ENCODE data around the gene BTBD9. TPM values are rescaled to one million over a fixed set of nuclear protein-coding genes. Genes with fewer than 3 reads are reported as not detected.

BTBD9 gene
- total RNA-seq, 1 experiment from 2014 or later: 8.9 TPM

DNA sequence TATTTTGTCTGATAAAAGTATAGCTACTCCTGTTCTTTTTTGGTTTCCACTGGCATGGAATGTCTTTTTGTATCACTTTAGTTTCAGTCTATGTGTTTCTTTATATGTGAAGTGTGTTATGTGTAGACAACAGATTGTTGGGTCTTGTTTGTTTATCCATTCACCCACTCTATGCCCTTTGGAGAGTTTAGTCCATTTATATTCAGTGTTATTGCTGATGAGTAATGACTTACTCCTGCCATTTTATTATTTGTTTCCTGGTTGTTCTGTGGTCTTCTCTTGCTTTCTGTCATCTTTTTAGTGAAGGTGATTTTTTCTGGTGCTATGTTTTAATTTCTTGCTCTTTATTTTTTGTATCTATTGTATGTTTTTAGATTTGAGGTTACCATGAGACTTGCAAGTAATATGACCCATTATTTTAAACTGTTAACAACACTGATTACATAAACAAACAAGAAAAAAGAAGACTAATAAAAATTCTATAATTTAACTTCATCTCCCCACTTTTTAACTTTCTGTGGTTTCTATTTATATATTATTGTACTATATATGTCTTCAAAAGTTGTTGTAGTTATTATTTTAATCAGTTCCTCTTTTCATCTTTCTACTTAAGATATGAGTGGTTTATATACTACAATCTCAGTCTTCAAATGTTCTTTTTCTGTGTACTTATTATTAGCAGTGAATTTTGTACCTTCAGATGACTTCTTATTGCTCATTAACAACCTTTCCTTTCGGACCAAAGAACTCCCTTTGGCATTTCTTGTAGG, 323.4 kb downstream of the BTBD9 start:
- no peaks in the 10 kb centered on the region for H3K4me1 ChIP-seq (ENCODE audit: insufficient read depth, low read length)
- no peak overlapping the region for H3K18ac ChIP-seq (ENCODE audit: insufficient read length, low read depth, low read length)
- Mint-ChIP-seq H3K36me3 (ENCODE audit: insufficient read depth in 1 of 3, low read depth in 3 of 3) (no peaks in the 10 kb centered on the region), H3K9me3 (no peaks in the 10 kb centered on the region), H3K27me3 (ENCODE audit: low read depth) (no peaks in the 10 kb centered on the region), H3K27ac (no peak overlapping the region), H3K4me3 (no peak overlapping the region), H3K4me1 (peaks cover 4 to 11% of the 10 kb centered on the region in 2 experiments; a peak in 1 of 4 replicates)
- H4K91ac ChIP-seq (ENCODE audit: insufficient read length, low read depth, low read length): no peak overlapping the region
- H2AFZ ChIP-seq (ENCODE audit: low read length): no peak overlapping the region
- H3K79me1 ChIP-seq (ENCODE audit: insufficient read depth, low read depth, low read length, poor library complexity, severe bottlenecking): no peaks in the 10 kb centered on the region
- no peak for DNase-seq
- no peak overlapping the region for H2AK5ac ChIP-seq (ENCODE audit: insufficient read length, low read length)
- H3K14ac ChIP-seq (ENCODE audit: insufficient read depth, low read length): no peak overlapping the region
- no peak overlapping the region for H3K9ac ChIP-seq (ENCODE audit: extremely low read depth, insufficient read length, low read length)
- H3K4ac ChIP-seq (ENCODE audit: low read depth, low read length): no peak overlapping the region
- H3K23me2 ChIP-seq (ENCODE audit: insufficient read length, low read depth, low read length, poor library complexity, severe bottlenecking): no peaks in the 10 kb centered on the region
- no peak overlapping the region for H3K56ac ChIP-seq (ENCODE audit: insufficient read length, low read depth, low read length)
- TF ChIP-seq, protein P1, sequence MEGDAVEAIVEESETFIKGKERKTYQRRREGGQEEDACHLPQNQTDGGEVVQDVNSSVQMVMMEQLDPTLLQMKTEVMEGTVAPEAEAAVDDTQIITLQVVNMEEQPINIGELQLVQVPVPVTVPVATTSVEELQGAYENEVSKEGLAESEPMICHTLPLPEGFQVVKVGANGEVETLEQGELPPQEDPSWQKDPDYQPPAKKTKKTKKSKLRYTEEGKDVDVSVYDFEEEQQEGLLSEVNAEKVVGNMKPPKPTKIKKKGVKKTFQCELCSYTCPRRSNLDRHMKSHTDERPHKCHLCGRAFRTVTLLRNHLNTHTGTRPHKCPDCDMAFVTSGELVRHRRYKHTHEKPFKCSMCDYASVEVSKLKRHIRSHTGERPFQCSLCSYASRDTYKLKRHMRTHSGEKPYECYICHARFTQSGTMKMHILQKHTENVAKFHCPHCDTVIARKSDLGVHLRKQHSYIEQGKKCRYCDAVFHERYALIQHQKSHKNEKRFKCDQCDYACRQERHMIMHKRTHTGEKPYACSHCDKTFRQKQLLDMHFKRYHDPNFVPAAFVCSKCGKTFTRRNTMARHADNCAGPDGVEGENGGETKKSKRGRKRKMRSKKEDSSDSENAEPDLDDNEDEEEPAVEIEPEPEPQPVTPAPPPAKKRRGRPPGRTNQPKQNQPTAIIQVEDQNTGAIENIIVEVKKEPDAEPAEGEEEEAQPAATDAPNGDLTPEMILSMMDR (conservative IDR thresholded peaks at IDR 0.05): no peak
- no peaks in the 10 kb centered on the region for H3K79me2 ChIP-seq (ENCODE audit: insufficient read depth, low read length)
- no peak overlapping the region for H3T11ph ChIP-seq (ENCODE audit: low read length)
- no peak overlapping the region for H4K8ac ChIP-seq (replicated peaks; ENCODE audit: insufficient read length, low read depth, low read length)
- no peak overlapping the region for H2BK15ac ChIP-seq (ENCODE audit: low read depth, low read length)
- H4K20me1 ChIP-seq (ENCODE audit: control insufficient read depth, insufficient read depth, insufficient read length): no peaks in the 10 kb centered on the region
- no peak overlapping the region for H3K4me2 ChIP-seq (ENCODE audit: insufficient read depth, insufficient read length, low read length)
- WGBS (ENCODE audit: extremely low coverage, insufficient read length, low lambda C conversion rate): no CpG with 5 or more reads among the region's 1 CpG
- no peaks in the 10 kb centered on the region for H3K9me3 ChIP-seq (ENCODE audit: control insufficient read depth, low read depth, low read length)
- no peak overlapping the region for H3K23ac ChIP-seq (ENCODE audit: insufficient read length, low read depth, low read length)
- H3K27ac ChIP-seq (ENCODE audit: insufficient read length, low read depth, low read length): no peak overlapping the region
- no peak overlapping the region for H2BK20ac ChIP-seq (ENCODE audit: low read depth, low read length, poor library complexity, severe bottlenecking)
- no peak overlapping the region for H2BK12ac ChIP-seq (ENCODE audit: insufficient read length, low read depth, low read length)
- H4K5ac ChIP-seq (ENCODE audit: insufficient read length, low read depth, low read length): no peak overlapping the region
- H2BK120ac ChIP-seq (ENCODE audit: low read depth, low read length, poor library complexity, severe bottlenecking): no peak overlapping the region
- H3K27me3 ChIP-seq (ENCODE audit: insufficient read depth, low read length): no peaks in the 10 kb centered on the region
- H2BK5ac ChIP-seq (ENCODE audit: insufficient read length, low read length): no peak overlapping the region

All from H9 (cell line).